OCI-LY3 (cell line): ENCODE data around the gene OPCML.

Experiments used
- H2AFZ ChIP-seq: fragments of 200-600, 300-600 bp; shearing (Covaris generic); 2 replicates; pipeline ENCODE4 v1.6.0; 2014; ENCODE audit warnings: antibody characterized with exemption, low read depth, low read length
- H3K27ac ChIP-seq: fragments of 200-600, 300-600 bp; sonication (generic); 2 replicates; pipeline ENCODE4 v1.5.1; 2014; ENCODE audit warnings: mild to moderate bottlenecking, low read length, moderate library complexity, mixed read lengths
- H3K27me3 ChIP-seq: fragments of 200-600, 300-600 bp; sonication (generic); 2 replicates; pipeline ENCODE4 v1.6.1; 2014; ENCODE audit warnings: low read depth, low read length, mixed read lengths
- H3K36me3 ChIP-seq: fragments of 200-600, 300-600 bp; sonication (generic); replicated peaks from 2 replicates; pipeline ENCODE3; 2014; ENCODE audit warnings: low read depth, low read length, mixed read lengths
- H3K4me1 ChIP-seq: fragments of 300-600, 200-600 bp; sonication (generic); 2 replicates; pipeline ENCODE4 v1.6.1; 2014; ENCODE audit warnings: low read length, mixed read lengths
- H3K4me2 ChIP-seq: fragments of 200-600, 300-600 bp; sonication (generic); 2 replicates; pipeline ENCODE4 v1.6.1; 2014; ENCODE audit warnings: low read length, mixed read lengths
- H3K4me3 ChIP-seq: fragments of 300-600, 200-600 bp; sonication (generic); 2 replicates; pipeline ENCODE4 v1.5.1; 2014; ENCODE audit warnings: antibody characterized with exemption, mild to moderate bottlenecking, low read length, moderate library complexity
- H3K79me2 ChIP-seq: fragments of 300-600, 200-600 bp; shearing (Covaris generic); 2 replicates; pipeline ENCODE4 v1.6.1; 2014; ENCODE audit warnings: mild to moderate bottlenecking, low read length, mixed read lengths
- H3K9ac ChIP-seq: fragments of 300-600, 200-600 bp; shearing (Covaris generic); 2 replicates; pipeline ENCODE4 v1.6.0; 2014; ENCODE audit warnings: mild to moderate bottlenecking, low read length, moderate library complexity
- H3K9me3 ChIP-seq: fragments of 200-600, 300-600 bp; shearing (Covaris generic); 2 replicates; pipeline ENCODE4 v1.6.1; 2014; ENCODE audit warnings: low read length, mixed read lengths; ENCODE audit not compliant: insufficient read depth
- H4K20me1 ChIP-seq: fragments of 200-600, 300-600 bp; sonication (generic); 2 replicates; pipeline ENCODE4 v1.6.1; 2016; ENCODE audit warnings: low read length, mixed read lengths; ENCODE audit not compliant: insufficient read depth
- EZH2phosphoT487 ChIP-seq: fragments of 200-600 bp; shearing (Covaris generic); IDR thresholded peaks from 2 replicates; pipeline ENCODE4 v1.6.1; 2018; ENCODE audit warnings: antibody characterized with exemption, mixed run types, low read depth
- TF ChIP-seq, protein P1 (sequence below): fragments of 200-600, 300-600 bp; sonication (generic); IDR thresholded peaks from 2 replicates; pipeline ENCODE4 v1.5.1; 2014; ENCODE audit warnings: antibody characterized with exemption, low read length, low read depth

The OPCML gene

DNA sequence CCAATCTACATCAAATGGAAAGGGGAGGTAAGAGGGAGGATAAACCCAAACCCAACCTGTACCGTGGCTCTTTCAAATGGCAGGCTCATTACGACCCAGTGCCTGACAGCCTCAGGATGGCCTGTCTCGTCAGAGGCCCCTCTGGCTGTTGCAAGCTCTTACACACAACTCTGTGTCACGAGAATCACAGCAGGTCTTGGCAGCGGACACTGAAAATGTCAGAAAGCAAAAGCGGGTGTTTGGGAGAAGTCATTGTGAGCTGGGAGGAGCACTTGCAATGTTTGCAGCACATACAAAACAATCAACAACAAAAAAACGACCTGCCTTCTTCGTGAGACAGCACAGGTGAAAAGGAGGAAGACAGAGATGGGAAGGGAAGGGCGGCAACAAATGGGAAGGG is 248.1 kb downstream of the OPCML start:
- no peaks in the 10 kb centered on the region for H4K20me1 ChIP-seq
- no peak overlapping the region for H3K9ac ChIP-seq
- no peak overlapping the region for H3K27ac ChIP-seq
- no peaks in the 10 kb centered on the region for H3K9me3 ChIP-seq
- TF ChIP-seq, protein P1, sequence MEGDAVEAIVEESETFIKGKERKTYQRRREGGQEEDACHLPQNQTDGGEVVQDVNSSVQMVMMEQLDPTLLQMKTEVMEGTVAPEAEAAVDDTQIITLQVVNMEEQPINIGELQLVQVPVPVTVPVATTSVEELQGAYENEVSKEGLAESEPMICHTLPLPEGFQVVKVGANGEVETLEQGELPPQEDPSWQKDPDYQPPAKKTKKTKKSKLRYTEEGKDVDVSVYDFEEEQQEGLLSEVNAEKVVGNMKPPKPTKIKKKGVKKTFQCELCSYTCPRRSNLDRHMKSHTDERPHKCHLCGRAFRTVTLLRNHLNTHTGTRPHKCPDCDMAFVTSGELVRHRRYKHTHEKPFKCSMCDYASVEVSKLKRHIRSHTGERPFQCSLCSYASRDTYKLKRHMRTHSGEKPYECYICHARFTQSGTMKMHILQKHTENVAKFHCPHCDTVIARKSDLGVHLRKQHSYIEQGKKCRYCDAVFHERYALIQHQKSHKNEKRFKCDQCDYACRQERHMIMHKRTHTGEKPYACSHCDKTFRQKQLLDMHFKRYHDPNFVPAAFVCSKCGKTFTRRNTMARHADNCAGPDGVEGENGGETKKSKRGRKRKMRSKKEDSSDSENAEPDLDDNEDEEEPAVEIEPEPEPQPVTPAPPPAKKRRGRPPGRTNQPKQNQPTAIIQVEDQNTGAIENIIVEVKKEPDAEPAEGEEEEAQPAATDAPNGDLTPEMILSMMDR: no peak
- no peak for TF ChIP-seq EZH2phosphoT487
- no peak overlapping the region for H3K4me3 ChIP-seq
- no peaks in the 10 kb centered on the region for H3K27me3 ChIP-seq
- H2AFZ ChIP-seq: no peak overlapping the region
- no peaks in the 10 kb centered on the region for H3K79me2 ChIP-seq
- H3K4me2 ChIP-seq: no peak overlapping the region
- no peaks in the 10 kb centered on the region for H3K36me3 ChIP-seq
- H3K4me1 ChIP-seq: no peaks in the 10 kb centered on the region

DNA sequence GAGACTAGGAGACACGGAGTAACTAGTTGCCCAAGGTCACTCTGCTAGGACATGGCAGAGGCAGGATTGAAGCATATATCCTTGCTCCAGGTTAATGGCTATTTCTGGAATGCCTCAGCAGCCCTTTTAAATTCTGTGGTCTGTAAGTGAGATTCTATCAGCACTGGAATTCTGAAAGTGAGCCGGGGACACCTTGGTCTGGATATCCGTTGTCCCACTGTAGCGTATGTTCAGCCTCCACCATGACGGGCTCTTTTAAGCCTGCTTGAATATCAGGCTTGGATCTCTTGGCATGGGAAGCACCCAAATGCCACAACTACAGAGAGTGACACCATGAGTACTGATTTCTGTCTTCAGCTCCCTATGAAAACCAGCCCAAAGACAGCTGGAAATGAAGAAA is 254.4 kb downstream of the OPCML start:
- Histone ChIP-seq H3K27ac (no peak overlapping the region), H2AFZ (no peak overlapping the region), H3K36me3 (no peaks in the 10 kb centered on the region), H3K9ac (no peak overlapping the region), H3K27me3 (no peaks in the 10 kb centered on the region), H3K4me1 (no peaks in the 10 kb centered on the region), H3K4me2 (no peak overlapping the region), H3K79me2 (no peaks in the 10 kb centered on the region), H3K4me3 (no peak overlapping the region), H3K9me3 (no peaks in the 10 kb centered on the region), H4K20me1 (no peaks in the 10 kb centered on the region)
- TF ChIP-seq, protein P1: no peak

DNA sequence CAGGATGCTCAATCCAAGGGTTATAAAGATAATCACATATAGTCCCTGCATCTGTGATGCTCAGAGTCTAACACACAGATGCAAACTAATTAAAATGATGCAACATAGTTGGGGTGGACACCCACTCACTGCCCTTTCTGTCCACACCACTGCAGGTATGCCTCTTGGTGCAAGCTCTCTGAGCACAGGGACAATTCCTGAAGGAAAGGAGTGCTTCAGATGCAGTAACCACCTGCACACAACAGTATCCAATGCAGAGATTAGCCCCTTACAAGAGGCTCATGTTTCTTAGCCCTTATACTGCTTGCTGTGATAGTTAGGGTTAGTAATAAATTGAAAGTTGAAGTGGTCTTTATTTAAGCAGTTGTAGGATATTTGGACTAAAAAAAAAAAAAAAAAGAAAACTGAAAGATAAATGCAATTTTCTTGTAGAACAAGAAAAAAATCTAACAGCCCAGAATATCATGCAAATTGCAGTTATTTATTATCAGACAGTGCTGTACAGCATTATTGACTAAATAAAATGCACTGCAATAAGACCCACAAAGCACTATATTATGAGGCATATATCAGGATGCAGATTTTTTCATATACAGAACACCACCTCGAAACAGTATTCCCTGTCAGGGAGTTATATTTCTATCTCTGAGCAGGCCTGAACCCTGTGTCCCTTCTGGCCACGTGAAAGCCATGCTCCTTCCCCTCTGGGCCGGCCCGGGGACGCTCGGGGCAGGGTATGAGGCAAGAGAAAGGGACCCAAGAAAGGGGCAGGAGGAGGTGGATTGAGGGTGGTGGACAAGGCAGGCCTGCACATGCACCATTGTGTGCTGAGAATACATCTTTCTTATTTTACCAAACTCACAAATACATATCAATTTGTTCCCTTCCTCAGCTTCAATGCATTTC is 260.2 kb downstream of the OPCML start:
- Histone ChIP-seq H3K27me3 (no peaks in the 10 kb centered on the region), H3K4me3 (no peak overlapping the region), H3K36me3 (no peaks in the 10 kb centered on the region), H3K79me2 (no peaks in the 10 kb centered on the region), H4K20me1 (no peaks in the 10 kb centered on the region), H3K4me1 (no peaks in the 10 kb centered on the region; the same call in 1 of the 2 replicates), H3K9ac (no peak overlapping the region), H3K9me3 (no peaks in the 10 kb centered on the region), H2AFZ (no peak overlapping the region), H3K4me2 (no peak overlapping the region), H3K27ac (no peak overlapping the region)
- no peak for TF ChIP-seq EZH2phosphoT487
- TF ChIP-seq, protein P1: no peak

DNA sequence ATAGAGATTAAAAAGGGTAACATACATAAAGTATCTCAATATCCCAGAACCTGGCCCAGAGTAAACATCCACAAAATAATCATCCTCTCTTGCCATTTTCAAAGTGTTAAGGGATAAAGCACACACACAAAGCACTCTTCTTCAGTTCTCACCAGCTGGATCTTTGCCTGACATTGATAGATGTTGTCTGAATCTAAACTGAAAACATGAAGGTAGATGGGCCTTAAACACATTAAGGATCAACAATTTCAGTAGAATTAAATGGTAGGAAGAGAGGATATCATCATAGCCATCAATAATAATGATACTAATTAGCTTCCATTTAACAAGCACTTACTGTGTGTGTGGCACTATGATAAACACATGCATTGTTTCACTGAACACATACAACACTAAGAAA is 261.1 kb downstream of the OPCML start:
- no peaks in the 10 kb centered on the region for H3K9me3 ChIP-seq
- H3K4me1 ChIP-seq: no peaks in the 10 kb centered on the region; the same call in 1 of the 2 replicates
- TF ChIP-seq, protein P1: no peak
- TF ChIP-seq EZH2phosphoT487: no peak
- H3K36me3 ChIP-seq: no peaks in the 10 kb centered on the region
- no peak overlapping the region for H3K4me2 ChIP-seq
- H2AFZ ChIP-seq: no peak overlapping the region
- no peak overlapping the region for H3K27ac ChIP-seq
- H3K27me3 ChIP-seq: no peaks in the 10 kb centered on the region
- no peak overlapping the region for H3K9ac ChIP-seq
- H3K79me2 ChIP-seq: no peaks in the 10 kb centered on the region
- H4K20me1 ChIP-seq: no peaks in the 10 kb centered on the region
- no peak overlapping the region for H3K4me3 ChIP-seq
